H9 (cell line): ENCODE data around the gene OTOS. TPM values are rescaled to one million over a fixed set of nuclear protein-coding genes. Genes with fewer than 3 reads are reported as not detected.

Source experiments
- DNase-seq: peaks from one replicate; pipeline ENCODE4 v3.0.0-alpha.2; 2017
- H2AFZ ChIP-seq: one replicate; pipeline ENCODE4 v1.6.1; 2013; ENCODE audit warnings: mild to moderate bottlenecking, low read length, control low read depth, moderate library complexity
- H2AK5ac ChIP-seq: 2 replicates; pipeline ENCODE4 v1.6.1; 2013; ENCODE audit warnings: low read length, control low read depth, mixed read lengths; ENCODE audit not compliant: insufficient read length
- H2BK120ac ChIP-seq: one replicate; pipeline ENCODE4 v1.6.1; 2013; ENCODE audit warnings: low read depth, mild to moderate bottlenecking, low read length, control low read depth, inconsistent platforms; ENCODE audit not compliant: poor library complexity, severe bottlenecking
- H2BK12ac ChIP-seq: 2 replicates; pipeline ENCODE4 v1.6.1; 2013; ENCODE audit warnings: low read length, control low read depth, mixed read lengths, low read depth; ENCODE audit not compliant: insufficient read length
- H2BK15ac ChIP-seq: 2 replicates; pipeline ENCODE4 v1.6.1; 2013; ENCODE audit warnings: low read depth, low read length, control low read depth
- H2BK20ac ChIP-seq: one replicate; pipeline ENCODE4 v1.6.1; 2013; ENCODE audit warnings: low read depth, mild to moderate bottlenecking, low read length, control low read depth, inconsistent platforms; ENCODE audit not compliant: poor library complexity, severe bottlenecking
- H2BK5ac ChIP-seq: 2 replicates; pipeline ENCODE4 v1.6.1; 2013; ENCODE audit warnings: low read length, control low read depth, mixed read lengths; ENCODE audit not compliant: insufficient read length
- H3K14ac ChIP-seq: 2 replicates; pipeline ENCODE4 v1.6.1; 2013; ENCODE audit warnings: low read length, control low read depth; ENCODE audit not compliant: insufficient read depth
- H3K18ac ChIP-seq: 2 replicates; pipeline ENCODE4 v1.6.1; 2013; ENCODE audit warnings: low read depth, mild to moderate bottlenecking, mixed read lengths, low read length, control low read depth; ENCODE audit not compliant: insufficient read length
- H3K23ac ChIP-seq: 2 replicates; pipeline ENCODE4 v1.6.1; 2013; ENCODE audit warnings: low read length, control low read depth, mixed read lengths, low read depth; ENCODE audit not compliant: insufficient read length
- H3K23me2 ChIP-seq: 2 replicates; pipeline ENCODE4 v1.6.1; 2013; ENCODE audit warnings: low read depth, mild to moderate bottlenecking, mixed read lengths, low read length, control low read depth; ENCODE audit not compliant: insufficient read length, poor library complexity, severe bottlenecking
- H3K27ac ChIP-seq: 2 replicates; pipeline ENCODE4 v1.5.1; 2013; ENCODE audit warnings: low read length, control low read depth, mixed read lengths, low read depth; ENCODE audit not compliant: insufficient read length
- H3K27me3 ChIP-seq: 2 replicates; pipeline ENCODE4 v1.6.1; 2013; ENCODE audit warnings: low read length, control low read depth, inconsistent platforms; ENCODE audit not compliant: insufficient read depth
- H3K4ac ChIP-seq: 2 replicates; pipeline ENCODE4 v1.6.1; 2013; ENCODE audit warnings: low read depth, mild to moderate bottlenecking, control low read depth, inconsistent platforms, low read length, moderate library complexity
- H3K4me1 ChIP-seq: 2 replicates; pipeline ENCODE4 v1.6.1; 2013; ENCODE audit warnings: low read length, control low read depth, inconsistent platforms; ENCODE audit not compliant: insufficient read depth
- H3K4me2 ChIP-seq: 2 replicates; pipeline ENCODE4 v1.6.1; 2013; ENCODE audit warnings: low read length, control low read depth, mixed read lengths; ENCODE audit not compliant: insufficient read length, insufficient read depth
- H3K56ac ChIP-seq: 2 replicates; pipeline ENCODE4 v1.6.1; 2013; ENCODE audit warnings: low read depth, mild to moderate bottlenecking, mixed read lengths, low read length, control low read depth; ENCODE audit not compliant: insufficient read length
- H3K79me1 ChIP-seq: 2 replicates; pipeline ENCODE4 v1.6.1; 2013; ENCODE audit warnings: low read depth, mild to moderate bottlenecking, moderate library complexity, low read length, control low read depth, inconsistent platforms; ENCODE audit not compliant: insufficient read depth, poor library complexity, severe bottlenecking
- H3K79me2 ChIP-seq: 2 replicates; pipeline ENCODE4 v1.6.1; 2013; ENCODE audit warnings: low read length, control low read depth, inconsistent platforms; ENCODE audit not compliant: insufficient read depth
- H3K9ac ChIP-seq: 2 replicates; pipeline ENCODE4 v1.6.1; 2013; ENCODE audit warnings: low read length, control low read depth, mixed read lengths; ENCODE audit not compliant: insufficient read length; ENCODE audit errors: extremely low read depth
- H3K9me3 ChIP-seq: one replicate; pipeline ENCODE4 v1.6.1; 2013; ENCODE audit warnings: low read depth, low read length, inconsistent platforms; ENCODE audit not compliant: control insufficient read depth
- H3T11ph ChIP-seq: one replicate; pipeline ENCODE4 v1.6.1; 2013; ENCODE audit warnings: mild to moderate bottlenecking, low read length, control low read depth, inconsistent platforms
- H4K20me1 ChIP-seq: one replicate; pipeline ENCODE4 v1.6.1; 2013; ENCODE audit not compliant: control insufficient read depth, insufficient read length, insufficient read depth
- H4K5ac ChIP-seq: 2 replicates; pipeline ENCODE4 v1.6.1; 2013; ENCODE audit warnings: low read depth, mild to moderate bottlenecking, mixed read lengths, low read length, control low read depth; ENCODE audit not compliant: insufficient read length
- H4K8ac ChIP-seq: replicated peaks from 2 replicates; pipeline ENCODE4 v1.6.1; 2013; ENCODE audit warnings: low read length, control low read depth, mixed read lengths, low read depth; ENCODE audit not compliant: insufficient read length
- H4K91ac ChIP-seq: 2 replicates; pipeline ENCODE4 v1.6.1; 2013; ENCODE audit warnings: low read depth, mild to moderate bottlenecking, moderate library complexity, mixed read lengths, low read length, control low read depth; ENCODE audit not compliant: insufficient read length
- H3K27ac Mint-ChIP-seq, 3 experiments: 2 replicates in 2 of 3; 3 replicates in 1 of 3; pipeline ENCODE4 v1.8.0; 2020 to 2021; ENCODE audit warnings: mixed read lengths in 3 of 3, mild to moderate bottlenecking in 1 of 3, moderate library complexity in 1 of 3
- H3K27me3 Mint-ChIP-seq: 2 replicates; pipeline ENCODE4 v1.8.0; 2021; ENCODE audit warnings: low read depth, mild to moderate bottlenecking, moderate library complexity, mixed read lengths
- H3K36me3 Mint-ChIP-seq, 3 experiments: 2 replicates in 2 of 3; 3 replicates in 1 of 3; pipeline ENCODE4 v1.8.0; 2020 to 2021; ENCODE audit warnings: low read depth in 3 of 3, mixed read lengths in 3 of 3; ENCODE audit not compliant: insufficient read depth in 1 of 3
- H3K4me1 Mint-ChIP-seq, 2 experiments: 2 replicates each; pipeline ENCODE4 v1.8.0; 2020; ENCODE audit warnings: mixed read lengths in 2 of 2
- H3K4me3 Mint-ChIP-seq, 2 experiments: 2 replicates in 1 of 2; 3 replicates in 1 of 2; pipeline ENCODE4 v1.8.0; 2020 to 2021; ENCODE audit warnings: mild to moderate bottlenecking in 2 of 2, mixed read lengths in 2 of 2, moderate library complexity in 1 of 2
- H3K9me3 Mint-ChIP-seq, 2 experiments: 2 replicates in 1 of 2; 3 replicates in 1 of 2; pipeline ENCODE4 v1.8.0; 2020; ENCODE audit warnings: mild to moderate bottlenecking in 2 of 2, mixed read lengths in 2 of 2, moderate library complexity in 1 of 2
- WGBS: extraction: QIAGEN DNeasy Blood & Tissue Kit; methylation state at CpG from one replicate; pipeline ENCODE4 v1.1.7; 2013; ENCODE audit warnings: missing lambda C conversion rate, low lambda C conversion rate, mixed read lengths; ENCODE audit not compliant: insufficient read length; ENCODE audit errors: extremely low coverage; 5-methylcytosine and 5-hydroxymethylcytosine counted together
- total RNA-seq: library from RNA; stranded (reverse); gene quantifications from 2 replicates; pipeline ENCODE4 v1.2.1, GENCODE V29; 2021
- TF ChIP-seq, protein P1 (sequence below): fragments of 200-600 bp; sonication (generic); conservative IDR thresholded peaks from 3 replicates; pipeline ENCODE4 v1.8.0; 2021; ENCODE audit warnings: antibody characterized with exemption, mild to moderate bottlenecking

Gene OTOS
- total RNA-seq, 1 experiment from 2014 or later = not detected

DNA sequence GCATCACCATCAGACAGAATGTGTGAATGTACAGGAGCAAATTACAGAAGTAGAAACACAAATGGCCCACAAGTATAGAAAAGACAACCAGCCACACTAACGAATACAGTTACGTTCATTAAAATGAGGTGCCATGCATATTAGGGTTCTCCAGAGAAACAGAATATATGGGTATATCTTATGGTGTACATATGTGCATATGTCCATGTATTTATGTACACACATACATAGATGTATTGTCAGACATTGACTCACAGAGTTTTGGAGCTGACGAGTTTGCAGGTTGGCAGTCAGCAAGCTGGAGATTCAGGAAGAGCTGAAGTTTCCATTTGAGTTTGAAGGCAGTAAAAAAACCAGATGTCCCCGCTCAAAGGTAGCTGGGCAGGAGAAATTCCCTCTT lies 37.3 kb downstream of the OTOS start:
- H3K23me2 ChIP-seq = no peaks in the 10 kb centered on the region
- no peak overlapping the region for H3T11ph ChIP-seq
- Mint-ChIP-seq H3K4me1 (no peaks in the 10 kb centered on the region; a peak in 1 of 4 replicates), H3K27ac (no peak overlapping the region), H3K4me3 (no peak overlapping the region), H3K9me3 (peaks cover 7 to 11% of the 10 kb centered on the region in 2 experiments; a peak in 4 of 5 replicates), H3K36me3 (peaks cover 0 to 3% (median 0%) of the 10 kb centered on the region in 3 experiments; a peak in 1 of 7 replicates), H3K27me3 (peaks cover 20% of the 10 kb centered on the region)
- H3K79me2 ChIP-seq = no peaks in the 10 kb centered on the region
- no peaks in the 10 kb centered on the region for H3K4me1 ChIP-seq
- WGBS = no CpG with 5 or more reads among the region's 4 CpGs
- no peak overlapping the region for H3K27ac ChIP-seq
- H2AFZ ChIP-seq = no peak overlapping the region
- H2BK120ac ChIP-seq = no peak overlapping the region
- no peak overlapping the region for H3K4ac ChIP-seq
- no peak overlapping the region for H2BK20ac ChIP-seq
- no peak overlapping the region for H4K91ac ChIP-seq
- H4K5ac ChIP-seq = no peak overlapping the region
- no peaks in the 10 kb centered on the region for H3K9me3 ChIP-seq
- DNase-seq = no peak
- no peak overlapping the region for H3K23ac ChIP-seq
- H4K8ac ChIP-seq = no peak overlapping the region
- no peaks in the 10 kb centered on the region for H3K27me3 ChIP-seq
- H2BK15ac ChIP-seq = no peak overlapping the region
- no peak overlapping the region for H2AK5ac ChIP-seq
- no peak overlapping the region for H2BK5ac ChIP-seq
- H3K9ac ChIP-seq = no peak overlapping the region
- H3K18ac ChIP-seq = no peak overlapping the region
- H3K79me1 ChIP-seq = no peaks in the 10 kb centered on the region
- no peaks in the 10 kb centered on the region for H4K20me1 ChIP-seq
- no peak overlapping the region for H2BK12ac ChIP-seq
- H3K14ac ChIP-seq = no peak overlapping the region
- no peak overlapping the region for H3K56ac ChIP-seq
- no peak overlapping the region for H3K4me2 ChIP-seq
- TF ChIP-seq, protein P1, sequence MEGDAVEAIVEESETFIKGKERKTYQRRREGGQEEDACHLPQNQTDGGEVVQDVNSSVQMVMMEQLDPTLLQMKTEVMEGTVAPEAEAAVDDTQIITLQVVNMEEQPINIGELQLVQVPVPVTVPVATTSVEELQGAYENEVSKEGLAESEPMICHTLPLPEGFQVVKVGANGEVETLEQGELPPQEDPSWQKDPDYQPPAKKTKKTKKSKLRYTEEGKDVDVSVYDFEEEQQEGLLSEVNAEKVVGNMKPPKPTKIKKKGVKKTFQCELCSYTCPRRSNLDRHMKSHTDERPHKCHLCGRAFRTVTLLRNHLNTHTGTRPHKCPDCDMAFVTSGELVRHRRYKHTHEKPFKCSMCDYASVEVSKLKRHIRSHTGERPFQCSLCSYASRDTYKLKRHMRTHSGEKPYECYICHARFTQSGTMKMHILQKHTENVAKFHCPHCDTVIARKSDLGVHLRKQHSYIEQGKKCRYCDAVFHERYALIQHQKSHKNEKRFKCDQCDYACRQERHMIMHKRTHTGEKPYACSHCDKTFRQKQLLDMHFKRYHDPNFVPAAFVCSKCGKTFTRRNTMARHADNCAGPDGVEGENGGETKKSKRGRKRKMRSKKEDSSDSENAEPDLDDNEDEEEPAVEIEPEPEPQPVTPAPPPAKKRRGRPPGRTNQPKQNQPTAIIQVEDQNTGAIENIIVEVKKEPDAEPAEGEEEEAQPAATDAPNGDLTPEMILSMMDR = no peak
